HG03439 (cell line): Measurements from ENCODE around the gene ATXN1.

ENCODE experiments used
- ATAC-seq: cut with Tn5 transposase; IDR thresholded peaks from one replicate; pipeline ENCODE4 v1.9.1; 2021; ENCODE audit warnings: mild to moderate bottlenecking, moderate library complexity; ENCODE audit not compliant: unreplicated experiment

ATXN1 gene

DNA sequence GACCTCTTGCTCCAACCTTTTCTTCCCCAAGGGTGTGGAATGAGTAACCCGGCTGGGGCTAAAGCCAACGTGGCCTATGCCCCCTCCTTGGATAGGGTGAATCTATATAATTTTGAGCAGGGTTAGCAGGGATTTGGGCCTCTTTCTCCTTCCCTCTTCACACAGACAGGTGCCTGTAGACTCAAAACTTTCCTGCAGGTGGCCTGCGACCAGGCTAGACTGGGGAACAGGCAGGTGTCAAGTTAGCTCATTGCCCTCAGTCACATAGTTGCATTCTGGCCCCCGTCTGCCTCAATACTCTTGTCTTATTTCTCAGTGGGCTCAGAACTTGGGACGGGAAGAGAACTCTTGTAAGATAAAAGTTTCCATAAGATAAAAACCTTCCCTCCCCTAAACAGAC, 243.0 kb downstream of the ATXN1 start:
- ATAC-seq: no peak

DNA sequence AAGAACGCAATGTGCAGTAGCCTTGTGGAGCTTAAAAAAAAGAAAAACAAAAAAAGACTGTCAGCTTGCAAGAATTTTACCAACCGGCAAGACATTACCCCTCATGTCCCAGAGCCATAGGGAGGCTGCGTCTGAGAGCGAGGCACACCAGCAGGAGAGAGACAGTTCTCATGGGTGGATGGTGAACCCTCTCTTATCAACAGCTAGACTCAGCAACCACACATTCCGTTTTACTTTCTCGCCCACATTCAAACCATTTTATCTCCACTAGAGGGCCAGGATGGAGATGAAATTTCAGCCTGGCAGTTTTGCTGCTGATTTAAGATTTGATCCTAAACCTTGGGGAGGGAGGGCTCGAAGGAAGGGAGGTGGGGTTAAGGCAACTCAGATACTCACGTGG, 247.0 kb downstream of the ATXN1 start:
- ATAC-seq: no peak

DNA sequence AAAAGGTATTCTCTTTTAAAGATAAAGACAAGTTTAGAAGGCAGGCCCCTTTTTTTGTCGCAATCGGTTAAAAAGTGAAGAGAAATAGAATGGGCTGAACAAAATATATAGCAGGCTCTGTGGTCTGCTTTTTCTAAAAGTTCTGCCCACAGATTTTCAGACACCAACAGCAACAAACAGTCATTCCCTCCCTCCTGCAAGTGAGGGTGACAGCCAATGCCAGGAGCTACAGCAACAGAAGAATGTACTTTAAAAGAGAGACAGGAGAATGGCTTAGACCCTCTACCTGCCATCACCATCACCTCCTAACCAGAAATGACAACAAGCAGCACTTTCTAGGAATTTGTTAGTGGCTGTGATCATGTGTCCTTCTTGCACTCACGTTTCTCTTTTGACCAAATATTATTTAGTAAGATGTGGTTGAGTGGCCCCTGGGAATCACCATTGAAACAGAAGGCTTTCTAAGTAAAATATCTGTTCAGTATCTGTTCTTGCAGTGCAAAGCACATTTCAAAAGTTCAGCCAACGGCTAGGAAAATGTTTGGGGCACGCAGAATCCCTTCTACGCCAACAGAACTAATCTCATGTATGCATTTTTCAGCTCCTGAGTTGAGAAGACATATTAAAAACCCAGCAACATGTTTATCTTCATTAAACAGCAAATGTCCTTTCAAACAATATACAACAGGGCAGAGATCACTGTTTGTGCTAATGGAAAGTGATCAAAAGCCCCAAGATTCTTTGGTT, 248.5 kb downstream of the ATXN1 start:
- peak; percentile 33 for ATAC-seq

DNA sequence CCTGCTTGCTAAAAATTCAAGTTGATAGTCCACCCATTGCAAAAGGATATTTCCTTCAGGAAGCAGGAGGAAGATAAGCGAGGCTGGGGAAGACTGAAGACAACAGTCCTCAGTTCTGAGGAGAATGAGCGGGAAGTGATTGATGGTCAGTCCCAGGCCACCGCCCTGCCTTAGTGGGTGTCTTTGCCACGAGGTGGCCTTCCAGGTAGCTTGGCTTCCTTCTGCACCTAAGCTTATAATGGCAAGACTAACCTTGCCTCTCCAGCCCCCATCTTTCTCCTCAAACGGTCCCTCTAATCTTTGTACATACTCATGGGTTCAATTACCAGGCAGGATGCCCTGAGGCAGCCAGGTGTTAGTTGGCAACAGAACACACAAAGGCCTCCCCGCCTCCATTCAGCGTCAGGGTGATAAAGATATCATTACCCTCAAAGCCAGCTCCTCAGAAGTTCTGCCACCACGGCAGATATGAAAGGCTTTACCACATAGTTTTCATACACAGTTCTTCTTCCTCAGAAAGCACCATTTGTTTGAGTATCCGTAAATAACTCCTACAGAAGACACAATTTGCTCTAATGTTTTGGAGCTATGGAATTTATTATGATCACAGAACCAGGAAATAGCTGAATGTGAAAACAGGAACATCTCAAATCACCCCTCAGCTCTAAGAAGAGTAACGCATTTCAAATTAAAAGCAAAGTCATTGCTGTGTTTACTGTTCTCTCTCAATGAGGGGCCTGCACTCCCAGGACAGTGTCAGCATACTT, 249.4 kb downstream of the ATXN1 start:
- peak; percentile 44 for ATAC-seq

DNA sequence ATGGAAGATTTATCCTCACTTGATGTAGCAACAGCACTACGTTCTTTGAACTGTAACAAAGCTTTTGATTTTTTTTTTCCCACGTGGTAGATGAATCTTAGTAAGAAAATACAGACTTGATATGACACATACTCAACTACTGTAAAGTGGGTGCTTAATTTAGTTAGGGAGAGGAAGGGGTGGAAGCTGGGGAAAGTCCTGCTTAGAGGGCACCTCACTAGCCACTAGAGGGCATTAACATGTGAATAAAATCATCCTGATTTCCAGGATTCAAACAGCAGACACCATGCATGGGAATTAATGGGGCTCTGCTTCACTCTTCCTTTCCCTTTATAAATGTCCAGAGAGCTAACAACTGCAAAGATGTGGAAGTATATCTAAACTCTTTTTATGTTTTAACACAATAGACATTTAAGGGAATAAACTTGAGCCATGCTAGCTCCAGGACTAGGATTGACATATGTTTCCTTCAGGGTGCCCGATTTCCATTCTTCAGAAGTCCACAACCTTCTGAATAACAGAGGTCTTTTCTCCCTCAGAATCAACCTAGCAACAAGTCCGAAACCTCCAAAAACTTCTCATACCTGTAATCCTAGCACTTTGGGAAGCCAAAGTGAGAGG, 250.1 kb downstream of the ATXN1 start:
- ATAC-seq: no peak

DNA sequence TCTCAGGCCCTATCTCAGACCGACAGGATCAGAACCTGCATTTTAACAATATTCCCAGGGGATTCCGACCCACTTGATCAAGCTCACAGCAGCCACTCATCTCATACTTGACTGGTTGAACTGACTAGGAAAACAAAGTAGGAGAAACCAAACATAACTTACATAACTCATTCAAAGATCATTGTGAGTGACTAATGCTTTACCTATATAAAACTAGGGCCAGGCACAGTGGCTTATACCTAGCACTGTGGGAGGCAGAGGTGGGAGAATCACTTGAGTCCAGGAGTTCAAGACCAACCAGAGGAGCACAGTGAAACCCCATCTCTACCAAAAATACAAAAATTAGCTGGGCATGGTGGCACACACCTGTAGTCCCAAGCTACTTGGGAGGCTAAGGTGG, 251.0 kb downstream of the ATXN1 start:
- ATAC-seq: no peak

DNA sequence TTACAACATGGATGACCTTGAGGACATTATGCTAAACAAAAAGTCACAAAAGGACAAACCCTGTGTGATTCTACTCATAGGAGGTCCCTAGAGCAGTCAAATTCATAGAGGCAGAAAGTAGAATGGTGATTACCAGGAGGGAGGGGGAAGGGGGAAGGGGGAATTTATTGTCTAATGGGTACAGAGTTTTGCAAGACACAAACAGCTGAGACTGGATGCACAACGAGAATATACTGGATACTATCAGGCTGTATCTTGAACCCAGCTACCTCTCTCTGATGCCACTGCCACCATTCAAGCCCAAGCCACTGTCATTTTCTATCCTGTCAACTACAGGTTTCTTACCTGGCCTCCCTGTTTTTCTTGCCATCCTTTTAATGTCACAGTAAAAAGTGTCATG, 252.3 kb downstream of the ATXN1 start:
- ATAC-seq: no peak

DNA sequence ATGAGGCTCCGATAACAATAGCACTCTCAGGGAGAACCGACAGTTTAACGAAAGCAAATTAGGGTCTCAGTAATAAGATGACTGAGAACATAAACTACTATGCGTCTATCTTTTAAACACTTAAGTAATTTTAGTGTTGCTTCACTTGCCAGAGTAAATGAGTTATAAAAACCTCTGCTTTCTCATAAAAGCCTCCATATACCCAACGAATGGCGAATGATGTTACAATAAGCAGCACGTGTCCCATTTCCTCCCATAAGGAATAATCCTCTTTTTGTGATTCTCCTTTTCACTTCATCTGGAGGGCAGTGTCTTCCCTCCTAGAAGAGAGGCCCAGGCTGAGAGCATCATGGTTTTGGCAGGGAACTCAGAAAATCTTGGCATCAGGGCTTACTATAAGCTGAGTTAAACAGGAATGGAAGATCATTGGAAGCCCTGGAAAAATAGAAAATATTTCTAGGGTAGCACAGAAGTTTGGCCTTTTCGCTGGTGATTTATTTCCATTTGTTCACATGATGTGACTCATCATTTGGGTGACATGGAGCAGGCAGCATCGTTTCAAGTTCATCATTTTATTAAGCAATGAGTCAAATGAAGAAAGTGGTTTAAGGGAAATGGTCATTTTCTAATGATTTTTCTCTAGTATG, 255.4 kb downstream of the ATXN1 start:
- no peak for ATAC-seq

DNA sequence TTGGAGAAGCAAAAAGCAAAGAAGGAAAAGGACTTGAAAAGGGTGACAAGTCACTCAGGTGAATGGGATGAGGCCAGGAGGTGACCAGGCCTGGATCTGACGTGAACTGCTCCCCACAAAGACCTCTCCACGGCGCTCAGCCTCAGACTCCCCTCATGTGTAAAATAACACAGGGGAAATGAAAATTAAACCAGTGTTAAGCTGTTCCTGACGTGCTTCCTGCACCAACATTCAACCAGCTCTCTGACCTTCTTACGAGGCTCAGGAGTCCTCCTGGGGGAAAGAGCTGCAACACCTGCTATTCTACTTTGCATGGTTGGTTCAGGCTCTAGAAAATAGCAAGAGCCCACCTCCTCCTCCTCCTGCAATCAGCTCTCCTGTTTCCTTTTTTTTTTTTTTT, 256.7 kb downstream of the ATXN1 start:
- ATAC-seq: no peak

DNA sequence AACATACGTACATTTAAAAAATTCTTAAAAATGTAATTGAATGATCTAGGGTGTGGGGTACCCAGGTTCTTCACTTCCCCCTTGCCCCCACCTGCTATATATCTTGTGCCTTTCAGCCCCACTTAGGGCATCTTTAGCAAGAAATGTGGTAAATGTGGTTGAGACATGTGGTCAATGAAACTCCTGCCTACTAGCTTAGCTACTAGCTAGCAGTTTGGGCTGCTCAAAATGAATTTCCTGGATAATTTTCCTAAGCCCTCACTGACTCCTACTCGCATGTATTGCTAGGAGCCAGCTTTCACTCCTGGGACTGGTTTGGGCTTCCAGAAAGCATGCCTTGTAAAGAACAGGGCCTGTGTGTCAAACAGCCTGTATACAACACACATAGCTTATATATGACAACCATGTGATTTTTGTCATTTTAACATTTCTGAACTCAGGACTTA, 257.3 kb downstream of the ATXN1 start:
- peak; percentile 63 for ATAC-seq

DNA sequence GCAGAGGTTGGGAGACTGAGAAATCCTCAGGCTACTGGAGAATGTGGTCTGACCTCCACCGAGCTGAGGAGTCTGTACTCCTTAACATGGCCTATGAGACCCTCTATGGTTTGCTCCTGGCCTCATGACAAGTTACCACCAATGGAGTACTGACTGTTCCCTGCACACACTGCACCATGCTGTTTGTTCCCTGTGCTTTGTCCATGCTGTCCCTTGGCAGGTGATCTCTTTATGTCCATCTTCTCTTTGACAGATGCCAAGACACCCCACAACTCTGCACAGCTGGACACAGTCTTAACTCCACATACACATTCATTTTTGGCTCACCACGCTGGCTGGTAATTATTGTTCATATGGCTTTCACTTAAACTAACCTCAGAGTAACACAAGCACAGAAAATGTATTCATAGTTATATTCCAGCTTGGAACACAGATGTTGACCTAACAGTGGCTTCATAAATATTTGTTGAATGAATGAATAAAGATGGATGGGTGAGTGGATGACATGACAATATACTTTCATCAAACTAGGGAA, 258.0 kb downstream of the ATXN1 start:
- ATAC-seq: no peak

DNA sequence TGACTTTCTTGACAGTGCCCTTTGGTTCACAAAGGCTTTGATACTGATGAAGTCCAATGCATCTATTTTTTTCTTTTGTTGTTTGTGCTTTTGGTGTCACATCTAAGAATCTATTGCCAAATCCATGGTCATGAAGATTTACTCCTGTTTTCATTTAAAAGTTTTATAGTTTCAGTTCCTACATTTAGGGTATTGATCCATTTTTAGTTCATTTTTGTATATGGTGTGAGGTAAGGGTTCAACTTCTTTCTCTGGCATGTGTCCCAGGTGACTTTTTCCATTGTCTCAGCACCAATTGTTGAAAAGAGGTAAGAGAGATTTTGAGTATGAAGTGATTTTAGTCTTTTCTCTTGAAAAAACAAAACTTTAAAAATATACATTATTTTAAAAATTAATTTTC, 262.3 kb downstream of the ATXN1 start:
- ATAC-seq: no peak

DNA sequence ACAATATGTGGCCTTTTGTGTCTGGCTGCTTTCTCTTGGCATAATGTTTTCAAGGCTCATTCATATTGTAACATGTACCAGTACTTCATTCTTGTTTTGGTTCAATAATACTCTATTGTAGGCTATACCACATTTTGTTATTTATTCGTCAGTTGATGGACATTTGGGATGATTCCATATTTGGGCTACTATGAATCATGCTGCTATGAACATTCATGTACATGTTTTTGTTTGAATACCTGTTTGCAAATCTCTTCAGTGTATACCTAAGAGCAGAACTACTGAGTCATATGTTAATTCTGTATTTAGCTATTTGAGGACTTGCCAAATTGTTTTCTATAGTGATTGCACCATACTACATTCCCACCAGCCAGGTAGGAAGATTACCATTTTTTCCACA, 263.0 kb downstream of the ATXN1 start:
- no peak for ATAC-seq

DNA sequence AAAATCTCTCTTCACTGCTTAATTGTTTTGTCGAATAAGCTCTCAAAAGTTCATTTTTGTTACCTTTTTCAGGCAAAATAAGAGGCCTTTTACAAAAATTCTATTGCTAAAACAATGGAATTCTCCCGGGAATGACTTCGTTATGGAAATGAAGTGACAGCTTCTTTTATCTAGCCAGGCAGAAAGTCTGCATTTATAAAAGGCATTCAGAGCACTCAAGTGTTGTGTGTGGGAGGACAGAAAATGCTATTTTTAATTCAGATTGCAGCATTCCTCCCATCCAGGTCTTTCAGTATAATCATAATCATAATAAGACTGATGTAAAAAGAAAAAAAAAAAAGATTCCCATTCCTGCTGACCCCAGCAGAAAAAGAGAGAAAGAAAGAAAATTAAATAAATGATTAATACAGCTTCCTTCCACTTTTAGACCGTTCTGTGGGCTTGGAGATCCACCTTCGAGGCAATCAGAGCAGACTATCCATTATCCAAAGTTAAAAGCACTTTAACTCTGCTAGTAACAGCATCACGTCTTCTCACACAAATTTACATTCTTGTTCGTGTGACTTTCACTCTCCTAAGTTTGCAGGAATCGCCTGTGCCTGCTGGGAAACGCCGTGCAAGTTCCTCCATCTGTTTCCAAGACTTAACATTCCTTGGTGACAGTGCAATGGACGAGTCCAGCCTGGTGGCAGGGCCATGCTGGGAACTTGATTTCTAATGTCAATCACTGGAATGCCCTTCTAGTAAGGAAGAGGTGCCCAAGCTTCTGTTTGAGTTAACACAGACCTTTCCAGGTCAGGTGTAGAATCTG, 264.1 kb downstream of the ATXN1 start:
- ATAC-seq: no peak

DNA sequence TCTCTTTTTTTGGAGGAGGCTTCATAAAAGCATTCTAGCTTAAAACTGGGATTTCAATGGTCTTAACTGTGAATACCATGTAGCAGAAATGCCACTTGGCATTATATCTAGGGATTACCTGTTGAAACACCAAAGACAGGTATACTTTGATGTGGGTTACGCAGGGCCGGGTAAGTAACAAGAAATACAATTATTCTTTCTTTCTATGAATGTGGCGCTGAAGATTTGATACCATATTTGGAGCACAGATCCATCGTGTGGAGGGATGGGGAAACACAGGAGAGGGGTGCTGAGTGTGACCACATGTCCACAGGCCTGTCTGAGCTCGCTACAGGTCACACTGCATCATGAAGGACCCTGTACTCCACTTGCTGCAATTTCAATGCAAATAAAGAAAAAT, 265.1 kb downstream of the ATXN1 start:
- ATAC-seq: no peak

DNA sequence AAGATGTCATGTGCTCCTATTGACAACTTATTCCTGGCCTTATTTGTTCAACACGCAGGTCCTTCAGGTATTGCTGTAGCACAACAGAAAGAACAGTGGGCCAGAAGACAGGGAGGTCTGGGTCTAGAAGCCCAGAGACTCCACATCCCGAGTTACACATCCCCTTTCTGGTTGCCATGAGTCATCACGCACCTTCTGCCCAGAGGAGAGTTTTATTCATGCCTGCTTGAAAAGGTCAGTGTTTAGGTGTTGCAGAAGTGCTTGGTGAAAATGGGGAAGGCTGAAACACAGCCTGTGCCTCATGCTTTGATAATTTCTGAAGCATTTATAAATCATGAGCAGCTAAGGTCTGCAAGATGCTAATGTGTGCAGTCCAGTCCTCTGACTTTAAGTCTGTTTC, 266.5 kb downstream of the ATXN1 start:
- peak; percentile 60 for ATAC-seq

DNA sequence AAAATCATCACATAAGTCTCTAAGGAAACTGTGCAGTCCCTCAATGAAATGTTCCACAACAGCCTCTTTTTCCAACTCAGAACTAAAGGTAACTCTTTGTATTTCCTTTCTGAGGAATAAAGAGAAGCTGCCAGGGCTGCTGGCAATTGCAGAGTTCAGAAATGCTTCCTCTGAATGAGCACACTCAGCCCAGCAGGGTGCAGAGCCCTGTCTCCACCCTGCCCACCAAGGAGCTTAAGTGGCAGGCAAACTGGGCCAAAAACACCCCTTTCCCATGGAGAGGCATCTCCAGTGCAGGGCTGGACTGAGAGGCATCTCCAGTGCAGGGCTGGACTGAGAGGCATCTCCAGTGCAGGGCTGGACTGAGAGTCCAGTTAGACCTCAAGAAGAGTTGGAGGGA, 267.5 kb downstream of the ATXN1 start:
- no peak for ATAC-seq

DNA sequence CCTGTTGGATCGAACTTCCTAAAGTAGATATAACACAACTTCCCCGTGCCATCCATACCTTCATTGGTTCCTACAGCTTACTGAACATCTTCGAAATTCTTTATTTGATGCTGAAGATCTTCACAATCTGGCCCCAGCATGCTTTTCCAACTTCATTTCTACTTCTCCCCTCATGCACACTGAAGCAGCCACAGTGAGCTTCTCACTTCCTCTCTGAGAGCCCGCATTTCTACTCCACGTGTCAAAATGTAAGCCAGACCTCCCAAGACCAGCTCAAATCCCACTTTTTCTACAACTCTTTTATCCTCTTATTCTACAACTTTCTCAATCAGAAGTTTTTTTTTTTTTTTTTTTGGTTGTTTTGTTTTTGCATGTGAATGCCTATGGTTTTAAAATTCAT, 268.1 kb downstream of the ATXN1 start:
- no peak for ATAC-seq

DNA sequence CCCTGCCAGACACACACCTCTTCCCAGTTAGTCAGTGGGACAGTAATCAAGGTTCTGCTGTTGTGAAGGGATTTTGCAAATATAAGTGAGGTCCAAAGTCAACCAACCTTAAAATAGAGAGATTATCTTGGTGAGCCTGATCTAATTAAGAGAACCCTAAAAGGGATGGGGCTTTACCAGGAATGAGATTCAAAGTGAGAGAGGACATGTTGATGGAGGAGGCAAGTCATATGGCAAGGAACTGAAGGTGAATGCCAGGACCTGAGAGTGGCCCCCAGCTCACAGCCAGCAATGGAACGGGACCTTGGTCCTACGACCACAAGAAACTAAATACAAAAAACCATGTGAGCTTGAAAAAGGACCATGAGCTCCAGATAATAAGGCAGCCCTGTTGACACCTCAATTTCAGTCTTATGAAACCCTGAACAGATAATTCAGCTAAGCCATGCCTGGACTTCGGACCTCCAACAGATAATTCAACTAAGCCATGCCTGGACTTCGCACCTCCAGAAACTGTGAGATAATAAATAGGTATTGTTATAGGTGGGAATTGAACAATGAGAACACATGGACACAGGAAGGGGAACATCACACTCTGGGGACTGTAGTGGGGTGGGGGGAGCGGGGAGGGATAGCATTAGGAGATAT, 269.5 kb downstream of the ATXN1 start:
- ATAC-seq: no peak

DNA sequence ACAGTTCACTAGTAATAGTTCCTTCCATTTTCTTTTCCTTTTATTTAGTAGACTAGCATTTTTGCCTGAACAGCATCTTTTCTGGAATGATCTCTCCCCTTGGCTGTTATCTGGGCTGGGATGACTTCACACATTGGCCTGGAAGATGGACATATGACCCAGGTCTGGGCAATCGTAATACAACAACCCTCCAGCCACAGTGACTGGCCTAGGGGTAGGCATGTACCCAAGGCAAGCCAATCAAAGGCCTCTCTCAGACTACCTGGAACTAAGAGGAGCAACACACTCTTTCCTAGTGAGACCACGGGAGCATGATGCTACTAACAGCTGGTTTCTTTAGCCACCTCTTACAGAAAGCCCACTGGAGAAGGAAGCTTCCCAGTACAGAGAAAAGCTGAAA, 270.6 kb downstream of the ATXN1 start:
- ATAC-seq: no peak
